Ovary (tissue), 9 donors: ENCODE results near the gene UBTD1. TPM values are rescaled to one million over a fixed set of nuclear protein-coding genes. Genes with fewer than 3 reads are reported as not detected.

ENCODE experiments used
- DNase-seq, 5 donors: peaks; one replicate each; pipeline ENCODE4 v3.0.0-alpha.2; 2019 to 2020
- H3K27ac ChIP-seq, 2 donors: fragments of 200-600 bp; one replicate each; pipeline versions ENCODE4 v1.5.1 to v1.8.0; 2019 to 2022
- H3K27me3 ChIP-seq: fragments of 200-600 bp; one replicate; pipeline ENCODE4 v1.8.0; 2022
- H3K36me3 ChIP-seq: fragments of 200-600 bp; sonication (generic); one replicate; pipeline ENCODE4 v1.5.1; 2019
- H3K4me1 ChIP-seq: one replicate; pipeline ENCODE4 v1.8.1; 2013; ENCODE audit warnings: mild to moderate bottlenecking, moderate library complexity; ENCODE audit not compliant: insufficient read depth
- H3K4me3 ChIP-seq: fragments of 200-600 bp; sonication (generic); one replicate; pipeline ENCODE4 v1.5.1; 2017
- H3K9me3 ChIP-seq, 2 donors: fragments of 200-600 bp in 1 of 2; sonication (generic) in 1 of 2; one replicate each; pipeline versions ENCODE4 v1.5.1 to v1.8.1; 2013 to 2019; ENCODE audit warnings: mild to moderate bottlenecking in 1 of 2, moderate library complexity in 1 of 2
- EP300 ChIP-seq: sonication (generic); formaldehyde crosslinking; IDR thresholded peaks from one replicate; pipeline ENCODE4 v1.6.1; 2017; ENCODE audit warnings: antibody characterized with exemption
- POLR2A ChIP-seq: fragments of 450-650 bp; IDR thresholded peaks from one replicate; pipeline ENCODE4 v1.6.1; 2017; ENCODE audit warnings: antibody characterized with exemption, mild to moderate bottlenecking, moderate library complexity
- WGBS, 3 donors: extraction: QIAGEN DNeasy Blood & Tissue Kit in 1 of 3; methylation state at CpG; one replicate each; pipeline versions ENCODE4 v1.1.5 to v1.1.7; 2013 to 2017; 5-methylcytosine and 5-hydroxymethylcytosine counted together
- intact Hi-C, 4 donors: fragments of 100-400 bp; cut with DNase I; formaldehyde crosslinking; loops; one replicate each; pipeline versions ENCODE4 v1.11.0 to v1.15.1; 2022 to 2023
- polyA plus RNA-seq, 2 donors: library from polyadenylated mRNA; stranded (reverse); fragments of 200-250 nt in 1 of 2; fragments of 350-450 nt in 1 of 2; fragmentation: Illumina TruSeq in 1 of 2; extraction: RNeasy Lipid Tissue Mini Kit (QIAGEN cat#74804) in 1 of 2; gene quantifications; one replicate each; pipeline ENCODE4 v1.2.3, GENCODE V29; 2013 to 2014
- total RNA-seq, 7 donors: library from RNA; depleted of rRNA in 2 of 7; stranded (reverse); fragments of >200 nt in 2 of 7; fragmentation: NEBNext Ultra II Directional in 3 of 7; extraction: Animal tissue kit (Norgen Biotek cat#: 25700) in 3 of 7; gene quantifications; one replicate each; pipeline versions ENCODE4 v1.1.0 to v1.2.4, GENCODE V29; 2016 to 2023
- TF ChIP-seq, protein P1 (sequence below), 3 donors: fragments of 450-650 bp in 2 of 3; fragments of 200-600 bp in 1 of 3; IDR thresholded peaks; one replicate each; pipeline versions ENCODE4 v1.5.1 to v1.8.0; 2016 to 2022; ENCODE audit warnings: antibody characterized with exemption in 3 of 3, mild to moderate bottlenecking in 1 of 3
- donor health status: DM: no; HTN: no; CAD: no; lungs with moderate emphysema.
- donor health status: DM: no; HTN: no; CAD: no.
- donor health status: Bipolar disorder and iron deficiency.
- donor health status: DM: yes; HTN: yes; CAD: no.
- donor health status: DM: no; HTN: no; CAD: no.
- donor health status: DM: yes; HTN: yes; CAD: no.

The UBTD1 gene
- total and polyA plus RNA-seq, 9 donors: 0.20 to 15.2 (median 11.5) TPM

DNA sequence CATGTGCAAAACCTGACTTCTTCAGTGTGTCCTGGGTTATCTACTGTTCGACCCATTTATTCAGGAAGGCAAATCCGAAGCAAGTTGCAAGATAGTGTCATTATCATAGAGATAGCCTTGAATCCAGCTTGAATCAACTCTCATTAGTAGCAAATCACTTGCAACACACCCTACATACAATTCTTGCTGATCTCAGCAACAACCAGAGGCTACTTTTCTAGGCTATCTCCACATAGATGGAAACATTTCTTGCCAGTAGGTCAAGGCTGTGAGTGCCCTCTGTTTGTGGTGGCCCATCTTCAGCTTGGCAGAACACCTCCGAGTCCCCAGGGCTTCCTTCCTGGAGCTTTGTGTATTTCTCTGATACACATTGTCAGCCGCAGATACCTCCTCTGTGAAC is 12.0 kb downstream of the UBTD1 start:
- H3K27ac ChIP-seq: no peak overlapping the region

DNA sequence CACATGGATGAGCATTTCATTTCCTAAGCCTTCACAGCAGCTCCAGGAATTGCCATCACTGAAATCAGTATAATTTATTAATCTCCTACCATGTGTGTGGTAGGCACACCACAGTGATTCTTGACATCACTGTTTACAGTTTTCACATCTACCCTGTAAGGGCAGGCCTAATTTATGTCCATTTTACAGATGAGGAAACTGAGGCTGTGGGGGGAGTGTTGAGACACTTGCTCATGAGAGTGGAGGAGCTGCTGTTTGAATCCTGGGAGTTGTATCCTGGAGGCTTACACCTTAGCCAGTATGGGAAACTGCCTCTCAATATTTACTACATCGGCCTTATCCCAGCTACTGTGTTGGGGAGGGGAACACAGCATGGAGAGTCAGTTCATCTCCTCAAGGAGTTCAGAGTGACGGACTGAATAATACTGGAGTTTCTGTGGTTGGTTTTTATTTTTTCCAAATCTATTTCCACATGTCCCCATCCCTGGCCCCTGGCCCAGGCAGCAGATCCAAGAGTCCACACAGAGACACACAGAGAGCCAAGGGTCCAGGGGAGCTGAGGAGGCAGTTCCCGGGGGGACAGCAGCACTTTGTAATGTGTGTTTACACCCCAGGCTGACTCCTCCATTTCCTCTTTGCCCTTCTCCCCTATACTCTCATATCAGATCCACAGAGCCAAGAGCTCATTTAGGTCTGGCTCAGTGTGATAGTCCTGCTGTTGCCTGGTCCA is 13.2 kb downstream of the UBTD1 start:
- WGBS, 3 donors: 65 to 78% (median 76%) methylated on average over 3 of the region's 3 CpGs
- H3K27me3 ChIP-seq: no peaks in the 10 kb centered on the region
- no peaks in the 10 kb centered on the region for H3K36me3 ChIP-seq
- H3K27ac ChIP-seq: no peak overlapping the region
- DNase-seq: no peak
- H3K4me3 ChIP-seq: no peak overlapping the region
- H3K9me3 ChIP-seq: no peaks in the 10 kb centered on the region
- no peaks in the 10 kb centered on the region for H3K4me1 ChIP-seq
- intact Hi-C loops: no loop called here
- TF ChIP-seq, protein P1, sequence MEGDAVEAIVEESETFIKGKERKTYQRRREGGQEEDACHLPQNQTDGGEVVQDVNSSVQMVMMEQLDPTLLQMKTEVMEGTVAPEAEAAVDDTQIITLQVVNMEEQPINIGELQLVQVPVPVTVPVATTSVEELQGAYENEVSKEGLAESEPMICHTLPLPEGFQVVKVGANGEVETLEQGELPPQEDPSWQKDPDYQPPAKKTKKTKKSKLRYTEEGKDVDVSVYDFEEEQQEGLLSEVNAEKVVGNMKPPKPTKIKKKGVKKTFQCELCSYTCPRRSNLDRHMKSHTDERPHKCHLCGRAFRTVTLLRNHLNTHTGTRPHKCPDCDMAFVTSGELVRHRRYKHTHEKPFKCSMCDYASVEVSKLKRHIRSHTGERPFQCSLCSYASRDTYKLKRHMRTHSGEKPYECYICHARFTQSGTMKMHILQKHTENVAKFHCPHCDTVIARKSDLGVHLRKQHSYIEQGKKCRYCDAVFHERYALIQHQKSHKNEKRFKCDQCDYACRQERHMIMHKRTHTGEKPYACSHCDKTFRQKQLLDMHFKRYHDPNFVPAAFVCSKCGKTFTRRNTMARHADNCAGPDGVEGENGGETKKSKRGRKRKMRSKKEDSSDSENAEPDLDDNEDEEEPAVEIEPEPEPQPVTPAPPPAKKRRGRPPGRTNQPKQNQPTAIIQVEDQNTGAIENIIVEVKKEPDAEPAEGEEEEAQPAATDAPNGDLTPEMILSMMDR (IDR thresholded peaks at IDR 0.05): no peak
- no peak for TF ChIP-seq POLR2A
- TF ChIP-seq EP300: no peak

More for the DNA sequence above, 12.0 kb downstream of the UBTD1 start:
- no peaks in the 10 kb centered on the region for H3K4me1 ChIP-seq
- intact Hi-C loops: no loop called here
- no peak for TF ChIP-seq EP300
- DNase-seq: no peak
- no peaks in the 10 kb centered on the region for H3K27me3 ChIP-seq
- H3K4me3 ChIP-seq: no peak overlapping the region
- WGBS, 3 donors: 65 to 77% (median 66%) methylated on average over 4 of the region's 4 CpGs
- H3K36me3 ChIP-seq: no peaks in the 10 kb centered on the region
- H3K9me3 ChIP-seq: no peaks in the 10 kb centered on the region

GRCh38 chr10:97512993-97513392 is 14.3 kb downstream of the UBTD1 start:
- Histone ChIP-seq H3K4me3 (no peak overlapping the region), H3K36me3 (no peaks in the 10 kb centered on the region), H3K4me1 (peaks cover 3% of the 10 kb centered on the region), H3K27me3 (no peaks in the 10 kb centered on the region), H3K27ac (no peak overlapping the region), H3K9me3 (no peaks in the 10 kb centered on the region)
- WGBS, 3 donors: 57 to 68% (median 58%) methylated on average over 1 of the region's 1 CpG
- intact Hi-C loops: no loop called here
- no peak for DNase-seq
- TF ChIP-seq, protein P1 (IDR thresholded peaks at IDR 0.05): no peak
- TF ChIP-seq EP300 (no peak), POLR2A (no peak)

DNA sequence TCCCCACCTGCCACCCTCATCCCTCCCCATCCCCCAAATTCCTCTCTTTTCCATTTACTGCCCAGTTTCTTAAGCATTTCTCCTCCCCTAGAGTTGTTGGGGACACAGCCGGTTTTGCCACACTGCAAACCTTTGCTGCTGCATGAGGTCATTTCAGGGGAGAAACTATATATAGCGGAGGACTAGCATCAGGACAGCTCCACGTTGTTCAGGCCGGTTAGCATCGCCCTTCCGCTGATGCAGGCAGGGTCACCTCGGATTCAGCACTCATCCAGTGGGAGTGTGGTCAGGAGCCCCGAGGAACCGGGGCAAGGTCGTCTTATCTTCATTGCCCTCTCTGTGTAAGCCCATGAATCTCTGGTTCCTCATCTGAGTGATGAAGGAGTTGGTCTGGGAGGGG is 15.6 kb downstream of the UBTD1 start:
- H3K4me1 ChIP-seq: peaks cover 6% of the 10 kb centered on the region
- WGBS, 3 donors: 56 to 60% (median 59%) methylated on average over 10 of the region's 10 CpGs
- intact Hi-C loops: no loop called here
- no peaks in the 10 kb centered on the region for H3K36me3 ChIP-seq
- no peak overlapping the region for H3K27ac ChIP-seq
- H3K27me3 ChIP-seq: no peaks in the 10 kb centered on the region
- DNase-seq: no peak
- H3K4me3 ChIP-seq: no peak overlapping the region
- H3K9me3 ChIP-seq: no peaks in the 10 kb centered on the region
- TF ChIP-seq, protein P1 (IDR thresholded peaks at IDR 0.05): no peak
- TF ChIP-seq EP300 (no peak), POLR2A (no peak)

DNA sequence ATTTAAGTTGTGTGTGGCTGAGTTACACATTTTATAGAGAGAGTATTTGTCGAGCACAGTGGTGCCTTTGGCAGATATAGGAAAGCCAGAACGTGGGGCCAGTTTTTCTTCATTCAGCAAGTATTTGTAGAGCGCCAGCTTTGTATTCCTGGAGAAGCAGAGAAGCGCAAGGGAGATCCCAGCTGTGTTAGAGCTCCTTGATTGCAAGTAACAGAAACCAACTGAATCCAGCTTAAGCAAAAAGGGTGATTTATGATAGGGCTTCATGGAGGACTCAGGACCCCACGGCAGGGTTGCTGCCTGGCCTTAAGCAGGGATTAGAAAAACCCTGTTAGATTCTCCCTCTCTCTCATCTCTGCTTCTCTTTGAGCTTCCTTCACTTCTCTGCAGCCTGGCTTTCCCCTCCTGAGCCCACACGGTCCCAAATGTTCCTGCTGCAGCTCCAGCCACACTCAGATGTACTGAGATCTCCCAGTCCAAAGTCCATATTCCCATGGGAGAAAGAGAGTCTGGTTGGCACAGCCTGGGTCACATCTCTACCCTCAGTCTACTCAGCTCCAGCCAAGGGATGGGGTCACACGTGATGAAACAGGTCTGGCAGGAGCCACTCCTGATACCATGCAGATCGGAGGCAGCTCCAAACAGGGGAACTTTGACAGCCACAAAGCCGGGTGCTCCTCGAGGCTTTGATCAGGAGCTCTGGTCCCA is 16.7 kb downstream of the UBTD1 start:
- intact Hi-C loops: no loop called here
- 82 to 86% (median 83%) methylated on average over 10 of the region's 10 CpGs for WGBS, 3 donors
- no peaks in the 10 kb centered on the region for H3K9me3 ChIP-seq
- H3K27me3 ChIP-seq: no peaks in the 10 kb centered on the region
- no peak for DNase-seq
- no peak for TF ChIP-seq EP300
- TF ChIP-seq, protein P1 (IDR thresholded peaks at IDR 0.05): no peak
- no peak for TF ChIP-seq POLR2A
- H3K4me3 ChIP-seq: no peak overlapping the region
- H3K4me1 ChIP-seq: peaks cover 6% of the 10 kb centered on the region
- H3K27ac ChIP-seq: no peak overlapping the region
- H3K36me3 ChIP-seq: no peaks in the 10 kb centered on the region
